ENCODE results near the gene ZSWIM5. TPM values are rescaled to one million over a fixed set of nuclear protein-coding genes. Genes with fewer than 3 reads are reported as not detected.
"Not testable (repeated sequence)": the region's sequence is repeated elsewhere in the genome, so short reads cannot be mapped to it uniquely, and the experiment has no call there.

The ZSWIM5 gene
- total and polyA plus RNA-seq, 10 donors, result 0.15 to 4.7 (median 2.7) TPM

- H3K9me3 ChIP-seq, result no peaks in the 10 kb centered on the region
- DNase-seq, result peak; percentile 51
- H3K4me3 ChIP-seq, result no peak overlapping the region
- intact Hi-C loops (cut with DNase I; ENCODE audit: low total_unique reads), result no loop called here
- H3K4me1 ChIP-seq, result peaks cover 0 to 14% (median 8%) of the 10 kb centered on the region in 6 donors
- no peaks in the 10 kb centered on the region for H3K27me3 ChIP-seq (replicated peaks in 1 of 7)
- H3K36me3 ChIP-seq, result peaks cover 2 to 70% (median 62%) of the 10 kb centered on the region in 6 donors
- 92 to 95% (median 94%) methylated on average over 15 to 17 of the region's 17 CpGs for WGBS, 5 donors
- TF ChIP-seq POLR2AphosphoS5 (IDR thresholded peaks at IDR 0.05), result peak in 1 of 3 donors; percentile 32
- no peak for TF ChIP-seq CTCF (IDR thresholded peaks at IDR 0.05 in 8 of 11, conservative IDR thresholded peaks at IDR 0.05 in 3 of 11)
- H3K27ac ChIP-seq, result no peak overlapping the region
These were observed 203.5 kb downstream of the ZSWIM5 start for GRCh38 chr1:45002650-45003645.

- H3K27me3 ChIP-seq (replicated peaks in 1 of 7); H3K9me3 ChIP-seq; intact Hi-C loops (cut with DNase I; ENCODE audit: low total_unique reads); H3K4me3 ChIP-seq: not testable (repeated sequence)
- peak; percentile 44 for DNase-seq
- 89 to 95% (median 93%) methylated on average over 8 of the region's 8 CpGs for WGBS, 5 donors
- Histone ChIP-seq H3K27ac (peak overlapping the region in 5 of 8 donors; percentile 34 to 67 (median 51)), H3K36me3 (peaks cover 0 to 56% (median 48%) of the 10 kb centered on the region in 6 donors), H3K4me1 (peaks cover 0 to 14% (median 8%) of the 10 kb centered on the region in 6 donors)
These were observed 204.8 kb downstream of the ZSWIM5 start for GRCh38 chr1:45001576-45001975.

GRCh38 chr1:45001011-45001481, 205.4 kb downstream of the ZSWIM5 start:
- no peaks in the 10 kb centered on the region for H3K27me3 ChIP-seq (replicated peaks in 1 of 7)
- no peak overlapping the region for H3K4me3 ChIP-seq
- H3K9me3 ChIP-seq, result no peaks in the 10 kb centered on the region
- WGBS, 5 donors, result 44 to 56% (median 53%) methylated on average over 7 of the region's 7 CpGs
- peak overlapping the region in 7 of 8 donors; percentile 10 to 67 (median 42) for H3K27ac ChIP-seq
- intact Hi-C loops (cut with DNase I; ENCODE audit: low total_unique reads), result no loop called here
- peaks cover 0 to 51% (median 43%) of the 10 kb centered on the region in 6 donors for H3K36me3 ChIP-seq
- TF ChIP-seq CTCF (IDR thresholded peaks at IDR 0.05 in 8 of 11, conservative IDR thresholded peaks at IDR 0.05 in 3 of 11), result no peak
- peak in 2 of 3 donors; percentile 46 to 48 for TF ChIP-seq POLR2AphosphoS5 (IDR thresholded peaks at IDR 0.05)
- DNase-seq, result peak; percentile 66
- H3K4me1 ChIP-seq, result peaks cover 0 to 14% (median 8%) of the 10 kb centered on the region in 6 donors

GRCh38 chr1:44999232-44999631, 207.2 kb downstream of the ZSWIM5 start:
- no peaks in the 10 kb centered on the region for H3K27me3 ChIP-seq (replicated peaks in 1 of 7)
- DNase-seq, result no peak
- intact Hi-C loops (cut with DNase I; ENCODE audit: low total_unique reads), result no loop called here
- H3K4me1 ChIP-seq, result peaks cover 0 to 14% (median 8%) of the 10 kb centered on the region in 6 donors
- no peak overlapping the region for H3K4me3 ChIP-seq
- no peaks in the 10 kb centered on the region for H3K9me3 ChIP-seq
- H3K36me3 ChIP-seq, result peaks cover 0 to 32% (median 25%) of the 10 kb centered on the region in 6 donors
- WGBS, 5 donors, result 85 to 98% (median 89%) methylated on average over 3 of the region's 3 CpGs
- H3K27ac ChIP-seq, result no peak overlapping the region
- TF ChIP-seq POLR2AphosphoS5 (IDR thresholded peaks at IDR 0.05), result no peak
- TF ChIP-seq POLR2A (IDR thresholded peaks at IDR 0.05), result no peak
- no peak for TF ChIP-seq CTCF (IDR thresholded peaks at IDR 0.05 in 8 of 11, conservative IDR thresholded peaks at IDR 0.05 in 3 of 11)
